Suprapubic skin (tissue), 4 donors: ENCODE results near the gene PLOD1.

Source experiments
- CTCF ChIP-seq, 2 donors: fragments of 200-600 bp in 1 of 2; fragments of 450-650 bp in 1 of 2; sonication (generic) in 1 of 2; IDR thresholded peaks; one replicate each; pipeline ENCODE4 v1.5.1; 2016 to 2019; ENCODE audit warnings: antibody characterized with exemption in 2 of 2, mild to moderate bottlenecking in 1 of 2, moderate library complexity in 1 of 2
- EP300 ChIP-seq: sonication (generic); formaldehyde crosslinking; IDR thresholded peaks from one replicate; pipeline ENCODE4 v1.6.1; 2017; ENCODE audit warnings: antibody characterized with exemption
- POLR2A ChIP-seq, 2 donors: fragments of 450-650 bp; IDR thresholded peaks; one replicate each; pipeline ENCODE4 v1.6.1; 2017; ENCODE audit warnings: antibody characterized with exemption in 2 of 2, mild to moderate bottlenecking in 2 of 2, moderate library complexity in 2 of 2
- POLR2AphosphoS5 ChIP-seq, 3 donors: sonication (generic); formaldehyde crosslinking; IDR thresholded peaks; one replicate each; pipeline ENCODE4 v1.6.1; 2017; ENCODE audit warnings: antibody characterized with exemption in 3 of 3

GRCh38 chr1:11898831-11899467 lies 35.6 kb upstream of the PLOD1 start:
- TF ChIP-seq POLR2A (IDR thresholded peaks at IDR 0.05) (no peak), CTCF (IDR thresholded peaks at IDR 0.05) (no peak), POLR2AphosphoS5 (IDR thresholded peaks at IDR 0.05) (no peak), EP300 (no peak)
